CD4-positive, alpha-beta T cell treated with Interleukin-4 for 4 hours (primary cell): ENCODE results near the gene KHSRP.

Source experiments
- DNase-seq: peaks from one replicate; pipeline ENCODE4 v3.0.0-alpha.2; 2020

The KHSRP gene, protein sequence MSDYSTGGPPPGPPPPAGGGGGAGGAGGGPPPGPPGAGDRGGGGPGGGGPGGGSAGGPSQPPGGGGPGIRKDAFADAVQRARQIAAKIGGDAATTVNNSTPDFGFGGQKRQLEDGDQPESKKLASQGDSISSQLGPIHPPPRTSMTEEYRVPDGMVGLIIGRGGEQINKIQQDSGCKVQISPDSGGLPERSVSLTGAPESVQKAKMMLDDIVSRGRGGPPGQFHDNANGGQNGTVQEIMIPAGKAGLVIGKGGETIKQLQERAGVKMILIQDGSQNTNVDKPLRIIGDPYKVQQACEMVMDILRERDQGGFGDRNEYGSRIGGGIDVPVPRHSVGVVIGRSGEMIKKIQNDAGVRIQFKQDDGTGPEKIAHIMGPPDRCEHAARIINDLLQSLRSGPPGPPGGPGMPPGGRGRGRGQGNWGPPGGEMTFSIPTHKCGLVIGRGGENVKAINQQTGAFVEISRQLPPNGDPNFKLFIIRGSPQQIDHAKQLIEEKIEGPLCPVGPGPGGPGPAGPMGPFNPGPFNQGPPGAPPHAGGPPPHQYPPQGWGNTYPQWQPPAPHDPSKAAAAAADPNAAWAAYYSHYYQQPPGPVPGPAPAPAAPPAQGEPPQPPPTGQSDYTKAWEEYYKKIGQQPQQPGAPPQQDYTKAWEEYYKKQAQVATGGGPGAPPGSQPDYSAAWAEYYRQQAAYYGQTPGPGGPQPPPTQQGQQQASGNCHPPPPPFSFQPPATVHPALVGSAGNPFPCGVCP

DNA sequence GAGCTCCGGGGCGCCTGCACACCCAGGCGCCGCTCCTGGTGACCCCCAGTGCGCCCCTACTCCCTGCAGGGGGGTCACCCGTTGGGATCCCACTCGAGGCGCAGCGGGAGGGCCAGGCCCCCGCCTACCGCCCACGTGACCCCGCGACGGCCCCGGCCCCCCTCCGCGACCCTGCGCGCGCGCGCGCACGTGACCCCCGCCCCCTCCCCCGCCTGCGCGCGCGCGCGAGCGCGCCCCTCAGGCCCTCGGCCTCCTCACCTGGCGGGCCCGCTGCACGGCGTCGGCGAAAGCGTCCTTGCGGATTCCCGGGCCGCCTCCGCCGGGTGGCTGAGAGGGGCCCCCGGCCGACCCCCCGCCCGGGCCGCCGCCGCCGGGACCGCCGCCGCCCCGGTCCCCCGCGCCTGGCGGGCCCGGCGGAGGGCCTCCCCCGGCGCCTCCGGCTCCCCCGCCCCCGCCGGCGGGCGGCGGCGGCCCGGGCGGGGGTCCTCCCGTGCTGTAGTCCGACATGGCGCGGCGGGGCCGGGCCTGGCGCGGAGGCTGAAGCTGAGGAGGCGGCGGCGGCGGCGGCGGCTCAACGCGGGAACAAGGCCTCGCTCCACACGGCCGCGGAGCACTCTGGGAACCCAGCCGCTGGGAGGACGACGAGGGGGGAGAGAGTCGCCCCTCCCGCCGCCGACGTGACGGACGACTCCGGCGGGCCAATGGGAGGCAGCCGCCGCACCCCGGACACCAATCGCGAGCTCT, at the start of gene KHSRP:
Gene KHSRP, minus strand, starts transcription at position 617 of the 744 bp plus-strand sequence. Its CDS starts 110 bp downstream, at position 507.
- no peak for DNase-seq

GRCh38 chr19:6473647-6474046, 49.0 kb upstream of the KHSRP start:
- DNase-seq, result no peak

DNA sequence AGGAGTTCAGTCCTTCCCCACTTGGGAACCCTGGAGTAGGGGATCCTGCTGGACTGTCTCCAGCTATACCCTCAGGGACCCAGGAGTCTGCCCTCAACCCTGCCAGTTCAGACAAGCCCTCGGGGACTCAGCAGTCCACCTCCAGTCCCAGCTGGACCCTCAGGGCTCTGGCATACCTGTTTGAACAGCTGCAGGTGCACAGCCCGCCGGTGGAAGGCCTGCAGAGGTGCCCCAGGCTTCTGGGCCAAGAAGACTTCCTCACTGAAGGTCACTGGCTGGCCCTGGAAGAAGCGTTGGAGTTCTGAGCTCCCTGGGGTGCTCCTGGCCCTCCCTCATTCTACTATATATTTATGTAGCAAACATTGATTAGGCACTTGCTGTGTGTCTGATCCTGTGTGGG, 48.1 kb upstream of the KHSRP start:
- DNase-seq, result no peak

DNA sequence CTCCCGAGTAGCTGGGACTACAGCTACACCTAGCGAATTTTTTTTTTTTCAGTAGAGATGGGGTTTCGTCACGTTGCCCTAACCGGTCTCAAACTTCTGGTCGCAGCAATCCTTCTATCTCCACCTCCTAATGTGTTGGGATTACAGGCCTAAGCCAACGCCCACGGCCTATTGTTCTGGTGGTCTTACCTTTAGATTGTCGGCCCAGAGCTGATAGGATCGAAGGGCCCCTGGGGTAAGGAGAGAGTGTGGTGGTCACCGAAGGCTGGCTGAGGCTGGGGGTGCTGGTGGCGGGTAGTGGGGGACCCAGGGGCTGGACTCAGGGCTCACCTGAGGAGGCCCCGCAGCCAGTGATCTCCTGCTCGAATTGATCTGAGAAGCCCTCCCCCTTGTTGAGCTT, 46.5 kb upstream of the KHSRP start:
- no peak for DNase-seq

DNA sequence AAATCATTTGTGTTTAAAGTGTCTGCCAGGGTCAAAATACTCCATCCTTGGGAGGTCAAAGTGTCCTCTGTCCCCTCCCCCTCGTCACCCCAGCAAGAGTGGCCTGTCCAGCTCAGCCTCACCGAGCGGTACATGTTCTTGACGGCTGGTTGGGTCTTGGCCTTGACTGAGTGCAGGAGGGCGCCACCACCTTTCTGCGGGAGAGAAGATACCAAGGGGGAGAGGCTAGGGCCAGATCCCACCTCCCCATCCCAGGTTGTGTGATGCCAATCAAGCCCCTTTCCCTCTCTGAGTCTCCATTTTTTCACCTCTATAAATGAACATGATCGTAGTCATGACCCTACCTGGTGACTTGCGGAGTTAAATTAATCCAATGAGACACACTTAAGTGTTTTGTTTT, 45.6 kb upstream of the KHSRP start:
- no peak for DNase-seq

- DNase-seq, result no peak
These were observed 42.8 kb upstream of the KHSRP start for GRCh38 chr19:6467384-6467783.

- DNase-seq, result no peak
These were observed 42.1 kb upstream of the KHSRP start for GRCh38 chr19:6466526-6467248.

DNA sequence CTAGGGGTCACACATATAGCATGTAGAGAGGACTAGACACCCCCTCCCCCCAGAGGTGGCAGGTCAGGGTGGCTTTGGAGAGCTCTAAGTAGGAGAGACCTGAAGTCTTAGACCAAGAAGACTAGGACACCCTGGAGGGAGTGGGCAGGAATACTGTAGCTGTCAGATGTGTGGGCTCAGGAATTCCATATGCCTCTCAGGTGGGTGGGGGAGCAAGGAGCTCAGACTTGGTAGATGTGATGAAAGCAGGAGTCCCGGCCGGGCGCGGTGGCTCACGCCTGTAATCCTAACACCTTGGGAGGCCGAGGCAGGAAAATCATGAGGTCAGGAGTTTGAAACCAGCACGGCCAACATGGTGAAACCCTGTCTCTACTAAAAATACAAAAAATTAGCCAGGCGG, 41.1 kb upstream of the KHSRP start:
- no peak for DNase-seq

DNA sequence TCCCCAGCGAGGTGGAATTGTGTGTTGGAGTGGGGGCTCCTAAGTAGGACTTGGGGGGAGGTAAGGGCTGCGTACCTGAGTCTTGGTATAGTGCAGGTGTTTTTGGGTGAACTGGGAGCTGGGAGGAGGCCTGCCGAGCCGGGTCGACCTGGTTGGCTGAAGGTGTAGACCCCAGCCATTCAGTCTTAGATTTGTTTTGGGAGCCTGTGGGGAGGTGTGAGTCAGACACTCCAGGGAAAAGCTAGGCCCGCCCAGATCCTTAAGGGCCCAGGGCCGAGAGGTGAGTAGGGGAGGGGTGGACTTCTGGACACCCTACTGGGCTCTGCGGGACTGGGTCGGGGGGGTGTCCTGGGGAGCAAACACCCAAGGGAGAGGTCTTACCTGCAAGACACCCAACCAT, 40.4 kb upstream of the KHSRP start:
- no peak for DNase-seq

DNA sequence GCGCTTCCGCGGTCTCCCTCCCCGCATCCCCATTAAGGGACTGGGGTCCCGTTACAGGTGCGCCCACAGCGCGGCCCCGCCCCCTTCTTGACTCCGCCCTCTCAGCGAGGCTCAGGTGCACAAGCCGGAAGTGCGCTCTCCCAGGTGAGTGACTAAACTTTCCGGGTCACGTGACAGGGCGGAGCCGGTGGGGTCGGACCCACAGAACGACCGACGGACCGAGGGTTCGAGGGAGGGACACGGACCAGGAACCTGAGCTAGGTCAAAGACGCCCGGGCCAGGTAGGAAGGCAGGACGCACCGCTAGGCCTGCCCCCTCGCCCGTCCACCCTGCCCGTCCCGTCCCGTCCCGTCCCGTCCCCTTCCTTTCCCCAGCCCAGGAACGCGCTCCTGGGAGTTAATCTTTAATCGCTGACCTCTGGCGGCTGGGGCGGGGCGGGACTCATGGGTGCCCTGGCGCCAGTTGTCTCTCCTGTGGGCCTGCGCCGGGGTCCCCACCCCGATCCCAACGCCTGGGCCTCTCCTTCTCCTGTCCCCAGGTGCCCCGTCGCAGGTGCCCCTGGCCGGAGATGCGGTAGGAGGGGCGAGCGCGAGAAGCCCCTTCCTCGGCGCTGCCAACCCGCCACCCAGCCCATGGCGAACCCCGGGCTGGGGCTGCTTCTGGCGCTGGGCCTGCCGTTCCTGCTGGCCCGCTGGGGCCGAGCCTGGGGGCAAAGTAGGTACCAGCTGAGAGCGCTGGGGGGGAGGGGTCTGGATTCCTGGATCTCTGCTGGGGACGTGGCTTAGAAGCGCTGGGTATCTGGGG, 39.7 kb upstream of the KHSRP start, which contains the start of gene CRB3:
Gene CRB3, plus strand, starts transcription at position 202 of the 804 bp plus-strand sequence. Its CDS starts 431 bp downstream, at position 633.
- DNase-seq, result peak; percentile 52

DNA sequence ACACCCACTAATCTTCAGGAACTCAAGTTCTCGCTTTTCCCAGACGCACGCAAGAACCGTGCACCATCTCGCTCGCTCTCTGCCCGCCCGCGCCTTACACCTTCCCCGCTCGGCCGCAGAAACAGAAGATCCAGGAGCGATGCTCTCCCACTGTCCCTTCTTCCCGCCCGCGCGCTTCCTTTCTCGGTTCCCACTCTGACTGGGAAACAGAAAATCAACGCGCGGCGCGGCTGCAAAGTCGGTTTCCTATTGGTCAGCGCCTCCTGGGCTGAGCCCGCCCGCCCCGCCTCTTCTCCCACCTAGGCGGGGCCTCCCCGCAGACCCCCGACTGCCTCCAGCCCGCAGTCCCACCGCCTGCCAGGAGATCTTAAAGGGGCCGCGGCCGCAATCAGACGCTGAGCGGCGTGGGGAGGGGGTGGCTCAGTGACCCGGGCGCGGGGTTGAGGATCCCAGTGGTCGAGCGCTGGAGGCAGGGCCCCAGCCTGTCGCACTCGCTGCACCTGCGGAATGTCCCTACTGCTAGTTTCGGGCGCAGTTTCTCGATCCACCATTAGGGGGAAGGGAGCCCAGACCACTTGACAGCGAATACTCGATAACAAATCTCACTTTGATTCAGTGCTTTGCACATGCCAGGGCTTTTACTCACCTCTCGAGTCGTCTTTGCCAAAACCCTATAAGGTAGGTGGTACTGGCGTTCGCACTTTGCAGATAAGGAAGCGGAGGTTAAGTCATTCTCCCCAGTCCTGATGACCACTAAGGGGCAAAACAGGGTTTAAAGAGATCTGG, 35.7 kb upstream of the KHSRP start:
- peak; percentile 98 for DNase-seq

- DNase-seq, result peak; percentile 45
These were observed 34.9 kb upstream of the KHSRP start, which contains the start of gene SLC25A23 for GRCh38 chr19:6459262-6460098. TSS of gene SLC25A23 (minus strand) at chr19:6459792. CDS start at chr19:6459628, 164 bp downstream.

GRCh38 chr19:6458695-6459261, 34.2 kb upstream of the KHSRP start:
- no peak for DNase-seq

DNA sequence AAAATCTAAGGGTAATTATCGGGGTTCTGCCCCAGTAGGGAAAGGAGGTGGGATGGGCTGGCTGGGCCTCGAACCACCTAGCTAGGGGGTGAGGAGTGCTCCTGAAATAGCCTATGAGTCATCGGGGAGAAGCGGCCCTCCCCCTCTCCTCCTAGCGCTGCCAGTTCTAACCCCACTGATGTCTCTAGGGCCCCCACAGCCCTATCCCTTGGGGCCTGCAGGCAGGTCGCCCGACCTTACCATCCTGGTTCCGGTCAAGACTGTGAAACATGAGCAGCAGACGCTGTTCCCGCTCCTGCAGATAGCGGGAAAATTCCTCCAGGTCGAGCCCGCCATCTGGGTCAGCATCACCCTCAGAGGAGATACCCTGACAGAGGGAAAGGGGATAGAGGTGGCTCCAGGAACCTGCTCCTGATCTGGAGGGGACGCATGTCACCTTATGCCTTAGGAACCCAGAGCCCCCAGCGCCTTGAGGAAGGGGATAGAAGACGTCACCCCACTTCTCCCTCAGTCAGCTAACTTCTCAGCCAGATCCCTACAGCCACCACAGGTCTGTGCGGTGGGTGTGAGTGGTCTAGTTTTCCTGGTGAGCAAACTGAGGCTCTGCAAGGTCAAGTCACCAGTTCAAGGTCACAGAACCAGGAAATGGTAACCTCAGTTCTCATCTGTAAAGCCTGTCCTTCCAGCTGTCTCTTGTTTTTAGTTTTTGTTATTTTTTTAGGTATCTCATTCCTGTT, 33.5 kb upstream of the KHSRP start:
- DNase-seq, result no peak

GRCh38 chr19:6455924-6456323, 31.3 kb upstream of the KHSRP start:
- no peak for DNase-seq

DNA sequence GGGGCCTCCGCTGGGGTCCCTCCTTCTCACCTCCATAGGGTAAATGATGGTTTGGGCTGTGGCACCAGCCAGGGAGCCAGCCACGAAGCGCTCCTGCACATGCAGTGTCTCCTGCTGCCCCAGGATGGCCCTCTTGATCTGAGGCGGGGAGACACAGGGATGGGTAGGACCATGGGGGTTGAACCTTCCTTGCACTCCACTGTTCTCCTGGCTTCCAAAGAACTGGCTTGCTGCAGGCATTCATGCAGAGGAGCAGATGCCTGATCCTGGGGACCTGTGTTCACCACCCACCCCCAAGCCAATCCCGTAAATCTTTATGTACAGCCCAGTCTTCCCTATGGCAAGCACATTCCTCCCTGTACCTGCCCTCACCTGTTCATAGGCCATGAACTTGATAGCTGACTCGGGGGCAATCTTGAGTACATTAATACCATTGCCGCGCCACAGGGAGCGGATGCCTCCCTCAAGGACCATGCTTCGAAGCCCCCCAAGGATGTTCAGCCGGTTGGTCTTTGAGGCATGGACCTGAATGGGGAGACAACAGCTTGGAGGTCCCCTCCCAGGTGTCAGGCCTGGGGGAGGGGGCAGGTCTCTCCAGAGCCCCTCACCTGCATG, 29.4 kb upstream of the KHSRP start:
- no peak for DNase-seq

DNA sequence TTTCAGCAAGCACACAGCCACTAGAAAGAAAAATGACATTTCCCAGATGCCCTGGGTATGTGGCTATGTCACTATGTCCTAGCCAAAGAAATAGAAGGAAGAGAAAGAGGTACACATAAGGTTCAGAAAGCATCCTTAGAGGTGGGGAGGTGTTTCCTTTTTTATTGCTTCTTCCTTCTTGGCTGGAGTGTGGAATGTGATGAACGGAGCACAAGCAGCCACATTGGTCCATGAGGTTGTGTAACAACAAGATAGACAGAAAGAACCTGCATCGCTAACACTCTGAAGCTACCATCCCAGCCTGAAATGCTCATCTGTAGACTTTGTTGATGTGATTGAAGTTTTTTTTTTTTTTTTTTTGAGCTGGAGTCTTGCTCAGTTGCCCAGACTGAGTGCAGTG, 28.3 kb upstream of the KHSRP start:
- no peak for DNase-seq

DNA sequence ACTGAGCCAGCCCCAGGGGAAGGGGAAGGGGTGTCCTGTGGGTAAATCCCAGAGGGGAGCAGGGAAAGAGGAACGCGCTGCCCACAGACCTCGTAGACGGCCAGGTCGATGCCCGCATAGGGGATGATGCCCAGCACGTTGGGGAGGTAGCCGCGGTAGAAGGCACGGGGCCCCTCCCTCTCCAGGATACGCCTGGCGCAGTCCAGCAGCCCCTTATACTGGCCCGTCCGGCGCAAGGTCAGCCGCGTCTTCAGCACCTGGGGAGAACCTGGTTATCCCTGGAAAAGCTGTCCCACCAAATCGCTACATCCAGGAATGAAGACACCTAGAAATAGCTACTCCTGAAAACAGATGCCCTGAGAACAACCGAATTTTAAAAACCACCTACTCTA, 27.6 kb upstream of the KHSRP start:
- DNase-seq, result no peak
